Tibial nerve (tissue), 3 donors: Measurements from ENCODE around the gene ACOXL.

Experiments used
- POLR2A ChIP-seq, 2 donors: fragments of 450-650 bp; IDR thresholded peaks; one replicate each; pipeline ENCODE4 v1.6.1; 2017; ENCODE audit warnings: antibody characterized with exemption in 2 of 2, mild to moderate bottlenecking in 2 of 2, moderate library complexity in 2 of 2
- TF ChIP-seq, protein P1 (sequence below), 5 experiments: fragments of 200-600 bp in 3 of 5; fragments of 450-650 bp in 2 of 5; sonication (generic) in 3 of 5; IDR thresholded peaks; one replicate each; pipeline ENCODE4 v1.5.1; 2016 to 2019; ENCODE audit warnings: antibody characterized with exemption in 5 of 5, mild to moderate bottlenecking in 3 of 5, moderate library complexity in 2 of 5

GRCh38 chr2:111066062-111066593, 333.8 kb downstream of the ACOXL start:
- TF ChIP-seq, protein P1, sequence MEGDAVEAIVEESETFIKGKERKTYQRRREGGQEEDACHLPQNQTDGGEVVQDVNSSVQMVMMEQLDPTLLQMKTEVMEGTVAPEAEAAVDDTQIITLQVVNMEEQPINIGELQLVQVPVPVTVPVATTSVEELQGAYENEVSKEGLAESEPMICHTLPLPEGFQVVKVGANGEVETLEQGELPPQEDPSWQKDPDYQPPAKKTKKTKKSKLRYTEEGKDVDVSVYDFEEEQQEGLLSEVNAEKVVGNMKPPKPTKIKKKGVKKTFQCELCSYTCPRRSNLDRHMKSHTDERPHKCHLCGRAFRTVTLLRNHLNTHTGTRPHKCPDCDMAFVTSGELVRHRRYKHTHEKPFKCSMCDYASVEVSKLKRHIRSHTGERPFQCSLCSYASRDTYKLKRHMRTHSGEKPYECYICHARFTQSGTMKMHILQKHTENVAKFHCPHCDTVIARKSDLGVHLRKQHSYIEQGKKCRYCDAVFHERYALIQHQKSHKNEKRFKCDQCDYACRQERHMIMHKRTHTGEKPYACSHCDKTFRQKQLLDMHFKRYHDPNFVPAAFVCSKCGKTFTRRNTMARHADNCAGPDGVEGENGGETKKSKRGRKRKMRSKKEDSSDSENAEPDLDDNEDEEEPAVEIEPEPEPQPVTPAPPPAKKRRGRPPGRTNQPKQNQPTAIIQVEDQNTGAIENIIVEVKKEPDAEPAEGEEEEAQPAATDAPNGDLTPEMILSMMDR (IDR thresholded peaks at IDR 0.05) = no peak
- TF ChIP-seq POLR2A (IDR thresholded peaks at IDR 0.05) = no peak
